CD4-positive, alpha-beta T cell (primary cell): Measurements from ENCODE around the gene ATAD3B. TPM values are rescaled to one million over a fixed set of nuclear protein-coding genes. Genes with fewer than 3 reads are reported as not detected.

Experiments used
- ATAC-seq: fragments of 200-7000 bp; cut with Tn5 transposase; one replicate; pipeline ENCODE4 v1.10.0; 2022; ENCODE audit warnings: mild to moderate bottlenecking; ENCODE audit not compliant: poor library complexity
- CTCF ChIA-PET: fragments of 350-600 bp; sonication (Branson Sonifier 250); formaldehyde crosslinking; loops from one replicate; lab custom pipeline; 2021; ENCODE audit warnings: antibody characterized with exemption, inconsistent platforms; lab: Charles Lee
- POLR2A ChIA-PET: fragments of 350-600 bp; sonication (Branson Sonifier 250); formaldehyde crosslinking; loops from one replicate; lab custom pipeline; 2021; ENCODE audit warnings: antibody characterized with exemption, inconsistent platforms; lab: Charles Lee
- DNase-seq, 14 experiments: peaks; one replicate each; pipeline ENCODE4 v3.0.0-alpha.2; 2013 to 2020; ENCODE audit warnings: mixed read lengths in 2 of 14
- H3K27ac ChIP-seq, 2 donors: one replicate each; pipeline versions ENCODE4 v1.5.1 to v1.7.0; 2013; ENCODE audit warnings: low read length in 2 of 2, low read depth in 1 of 2, mild to moderate bottlenecking in 1 of 2
- H3K27me3 ChIP-seq, 2 experiments: 1 replicate in 1 of 2; 2 replicates in 1 of 2; pipeline versions ENCODE4 v1.6.1 to v1.7.0; 2013; ENCODE audit warnings: low read length in 2 of 2, control low read depth in 1 of 2, mild to moderate bottlenecking in 1 of 2, moderate library complexity in 1 of 2; ENCODE audit not compliant: insufficient read depth in 2 of 2, control insufficient read depth in 1 of 2
- H3K36me3 ChIP-seq: one replicate; pipeline ENCODE4 v1.6.1; 2013; ENCODE audit warnings: low read length, control low read depth; ENCODE audit not compliant: insufficient read depth
- H3K4me1 ChIP-seq: one replicate; pipeline ENCODE4 v1.6.1; 2013; ENCODE audit warnings: low read length, control low read depth; ENCODE audit not compliant: insufficient read depth
- H3K4me3 ChIP-seq: one replicate; pipeline ENCODE4 v1.5.1; 2013; ENCODE audit warnings: mild to moderate bottlenecking, low read length, moderate library complexity
- H3K9me3 ChIP-seq, 2 experiments: 1 replicate in 1 of 2; 2 replicates in 1 of 2; pipeline versions ENCODE4 v1.6.1 to v1.7.0; 2013; ENCODE audit warnings: low read length in 2 of 2, mild to moderate bottlenecking in 2 of 2, control low read depth in 1 of 2, moderate library complexity in 1 of 2; ENCODE audit not compliant: control insufficient read depth in 1 of 2, insufficient read depth in 1 of 2
- H3K27ac Mint-ChIP-seq: one replicate; pipeline ENCODE4 v1.8.0; 2020; ENCODE audit warnings: mixed read lengths
- H3K27me3 Mint-ChIP-seq: one replicate; pipeline ENCODE4 v1.8.0; 2021; ENCODE audit warnings: mixed read lengths
- H3K36me3 Mint-ChIP-seq: one replicate; pipeline ENCODE4 v1.8.0; 2021; ENCODE audit warnings: low read depth, mixed read lengths
- H3K4me1 Mint-ChIP-seq: one replicate; pipeline ENCODE4 v1.8.0; 2021; ENCODE audit warnings: low read depth, mixed read lengths
- H3K4me3 Mint-ChIP-seq: one replicate; pipeline ENCODE4 v1.8.0; 2020; ENCODE audit warnings: mild to moderate bottlenecking, mixed read lengths
- H3K9me3 Mint-ChIP-seq: one replicate; pipeline ENCODE4 v1.8.0; 2020; ENCODE audit warnings: mixed read lengths
- CTCF ChIP-seq: fragments of 200-600 bp; IDR thresholded peaks from one replicate; pipeline ENCODE4 v1.8.0; 2022; ENCODE audit warnings: antibody characterized with exemption, mild to moderate bottlenecking
- intact Hi-C, 2 experiments: fragments of 100-400 bp; cut with DNase I in 1 of 2; cut with micrococcal nuclease in 1 of 2; formaldehyde crosslinking; loops; one replicate each; pipeline versions ENCODE4 v1.15.1 to v1.9.0; 2023 to 2025; cut with DNase I, micrococcal nuclease
- total RNA-seq, 174 experiments: library from RNA in 2 of 174; stranded (reverse) in 2 of 174; gene quantifications; one replicate each; pipeline ENCODE4 v1.2.3 and lab custom pipeline; 2021 to 2026

Gene ATAD3B
- total RNA-seq, 2 experiments from 2014 or later, result 44.3 to 49.1 TPM

GRCh38 chr1:1538989-1539309, 67.4 kb downstream of the ATAD3B start:
- no peak overlapping the region for H3K27ac Mint-ChIP-seq
- H3K4me1 Mint-ChIP-seq, result peaks cover 5% of the 10 kb centered on the region
- H3K4me3 Mint-ChIP-seq, result no peak overlapping the region
- H3K4me1 ChIP-seq, result peaks cover 18% of the 10 kb centered on the region
- H3K27me3 Mint-ChIP-seq, result no peaks in the 10 kb centered on the region
- H3K27me3 ChIP-seq, result no peaks in the 10 kb centered on the region
- no peak for TF ChIP-seq CTCF
- no peak overlapping the region for H3K4me3 ChIP-seq
- peaks cover 0 to 5% of the 10 kb centered on the region in 2 experiments for H3K9me3 ChIP-seq
- ATAC-seq (no peak), DNase-seq (no peak)
- H3K27ac ChIP-seq, result no peak overlapping the region
- H3K36me3 Mint-ChIP-seq, result peaks cover 7% of the 10 kb centered on the region
- peaks cover 20% of the 10 kb centered on the region for H3K36me3 ChIP-seq
- POLR2A ChIA-PET, result no interaction called here
- H3K9me3 Mint-ChIP-seq, result no peaks in the 10 kb centered on the region
- CTCF ChIA-PET, result no interaction called here
- intact Hi-C loops, result no loop called here

- Histone ChIP-seq H3K4me1 (peaks cover 20% of the 10 kb centered on the region), H3K4me3 (peak overlapping the region; percentile 25), H3K27ac (no peak overlapping the region), H3K27me3 (no peaks in the 10 kb centered on the region), H3K9me3 (peaks cover 0 to 5% of the 10 kb centered on the region in 2 experiments), H3K36me3 (peaks cover 18% of the 10 kb centered on the region)
- no peak overlapping the region for H3K27ac Mint-ChIP-seq
- peaks cover 5% of the 10 kb centered on the region for H3K4me1 Mint-ChIP-seq
- H3K36me3 Mint-ChIP-seq, result peaks cover 7% of the 10 kb centered on the region
- no peaks in the 10 kb centered on the region for H3K9me3 Mint-ChIP-seq
- no peak for TF ChIP-seq CTCF
- ChIA-PET CTCF (no interaction called here), POLR2A (no interaction called here)
- peak overlapping the region; percentile 80 for H3K4me3 Mint-ChIP-seq
- H3K27me3 Mint-ChIP-seq, result no peaks in the 10 kb centered on the region
- ATAC-seq (no peak), DNase-seq (peak in 1 of 14 experiments; percentile 36)
- intact Hi-C loops, result no loop called here
These were observed 67.9 kb downstream of the ATAD3B start for GRCh38 chr1:1539310-1540089.

GRCh38 chr1:1540090-1540817, 68.7 kb downstream of the ATAD3B start, which contains the start of gene TMEM240:
Gene TMEM240, minus strand, starts transcription at chr1:1540624. Its CDS starts 278 bp downstream, at chr1:1540346.
- Histone ChIP-seq H3K9me3 (peaks cover 0 to 5% of the 10 kb centered on the region in 2 experiments), H3K4me3 (peak within 1 kb of the TSS; percentile 25), H3K4me1 (peaks cover 20% of the 10 kb centered on the region), H3K27me3 (no peaks in the 10 kb centered on the region), H3K27ac (no peak within 1 kb of the TSS), H3K36me3 (peaks cover 18% of the 10 kb centered on the region)
- no peak for TF ChIP-seq CTCF
- POLR2A ChIA-PET, result no interaction called here
- peak; percentile 33 to 75 (median 60) for DNase-seq
- intact Hi-C loops, result no loop called here
- Mint-ChIP-seq H3K27ac (no peak within 1 kb of the TSS), H3K4me3 (peak within 1 kb of the TSS; percentile 80), H3K27me3 (no peaks in the 10 kb centered on the region), H3K4me1 (peaks cover 5% of the 10 kb centered on the region), H3K36me3 (peaks cover 7% of the 10 kb centered on the region), H3K9me3 (no peaks in the 10 kb centered on the region)
- ATAC-seq, result peak; percentile 90
- CTCF ChIA-PET, result no interaction called here
